ENCODE measurements around the gene MED22.

MED22 gene

GRCh38 chr9:133375724-133376654 is 28.1 kb upstream of the MED22 start, which contains the start of the genes STKLD1 and SURF4:
TSS of gene STKLD1 (plus strand) at chr9:133376366. CDS start at chr9:133376474, 108 bp downstream.
TSS of gene SURF4 (minus strand) at chr9:133376060. CDS start at chr9:133375969, 91 bp downstream.
- peak; percentile 83 to 93 (median 90) for DNase-seq

- DNase-seq: peak in 1 of 6 experiments; percentile 27
Measured at GRCh38 chr9:133375116-133375723, 27.3 kb upstream of the MED22 start.

DNA sequence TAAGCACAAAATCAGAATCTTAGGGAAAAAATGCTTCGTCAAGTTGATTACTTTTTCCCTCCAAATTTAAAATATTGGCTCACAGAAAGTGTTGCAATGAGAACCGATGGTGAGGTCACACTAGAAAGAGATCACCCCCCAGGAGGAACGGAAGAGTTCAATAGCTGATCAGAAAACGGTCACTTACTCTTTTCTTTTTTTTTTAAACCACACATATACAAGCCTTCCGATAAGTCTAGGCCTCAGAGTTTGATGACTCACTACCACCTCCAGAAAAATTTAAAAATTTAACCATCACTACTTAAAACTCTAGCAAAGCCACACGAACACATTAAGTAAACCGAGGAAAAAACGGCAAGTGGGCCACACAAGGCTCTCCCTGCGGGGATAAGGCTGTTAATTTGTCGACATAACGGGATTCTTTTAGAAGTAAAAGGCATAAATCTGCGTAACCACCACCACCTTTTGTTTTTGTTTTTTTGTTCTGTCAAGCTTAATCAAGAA is 26.7 kb upstream of the MED22 start:
- no peak for DNase-seq

DNA sequence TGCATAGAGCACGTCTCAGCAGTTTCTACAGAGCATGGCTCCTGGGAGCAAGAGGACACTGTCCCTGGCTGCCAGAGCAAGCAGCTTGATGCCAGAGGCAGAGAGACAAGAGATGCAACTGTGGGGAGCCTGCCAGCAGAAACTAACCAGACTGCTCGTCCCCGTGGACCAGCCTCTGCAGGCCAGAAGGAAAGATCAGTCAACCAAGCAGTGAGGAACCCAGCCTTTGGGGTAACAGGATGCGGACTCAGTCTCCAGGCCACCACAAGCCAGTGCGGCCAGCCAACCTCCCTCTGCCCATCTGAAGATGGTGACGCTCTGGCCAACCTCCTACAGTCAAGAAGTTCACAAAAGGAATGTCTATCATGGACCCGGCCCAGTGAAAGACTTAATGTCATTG is 24.2 kb upstream of the MED22 start:
- DNase-seq: no peak

DNA sequence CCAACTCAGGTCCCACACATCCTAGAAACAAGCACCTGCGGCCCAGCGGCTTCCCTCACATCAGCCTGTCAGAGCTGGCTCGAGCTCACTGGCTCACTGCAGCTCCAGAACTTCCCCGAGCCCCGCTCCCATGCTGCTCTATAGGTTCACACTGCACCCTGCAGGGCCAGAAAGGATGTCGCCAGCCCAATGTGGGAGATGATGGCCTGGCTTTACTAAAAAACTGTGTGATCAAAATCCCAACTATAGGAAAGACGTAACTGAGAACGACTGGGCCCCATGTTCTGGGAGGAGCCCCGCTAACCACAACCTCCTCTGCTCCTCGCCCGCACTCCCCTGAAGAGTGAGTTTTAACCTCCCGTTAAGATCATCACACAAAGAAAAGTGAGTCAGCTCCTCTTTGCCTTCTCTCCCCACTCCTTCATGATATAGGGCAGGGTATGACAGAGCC is 23.4 kb upstream of the MED22 start:
- peak; percentile 48 to 78 (median 64) for DNase-seq

GRCh38 chr9:133370685-133371084 is 22.8 kb upstream of the MED22 start:
- peak in 3 of 6 experiments; percentile 42 to 56 (median 44) for DNase-seq

DNA sequence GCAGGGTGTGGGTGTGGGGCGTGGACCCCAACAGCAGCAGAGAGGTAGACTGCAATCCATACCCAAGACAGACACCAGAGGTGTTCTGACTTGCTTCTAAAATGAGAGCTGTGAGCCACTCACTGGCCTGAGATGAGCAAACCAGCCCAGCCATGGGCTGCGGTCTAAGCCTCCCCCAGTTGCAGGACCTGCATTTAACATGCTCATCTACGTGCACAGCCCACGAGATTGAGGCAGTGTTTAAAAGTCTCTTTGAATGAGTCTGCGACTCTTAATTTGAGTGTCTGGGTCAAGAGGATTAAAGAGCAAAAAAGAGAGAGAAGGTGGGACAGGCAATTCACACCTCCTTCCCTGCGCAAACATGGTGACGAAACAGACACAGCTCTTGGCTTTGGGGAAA is 22.0 kb upstream of the MED22 start:
- no peak for DNase-seq

GRCh38 chr9:133369422-133369821 is 21.5 kb upstream of the MED22 start:
- no peak for DNase-seq

DNA sequence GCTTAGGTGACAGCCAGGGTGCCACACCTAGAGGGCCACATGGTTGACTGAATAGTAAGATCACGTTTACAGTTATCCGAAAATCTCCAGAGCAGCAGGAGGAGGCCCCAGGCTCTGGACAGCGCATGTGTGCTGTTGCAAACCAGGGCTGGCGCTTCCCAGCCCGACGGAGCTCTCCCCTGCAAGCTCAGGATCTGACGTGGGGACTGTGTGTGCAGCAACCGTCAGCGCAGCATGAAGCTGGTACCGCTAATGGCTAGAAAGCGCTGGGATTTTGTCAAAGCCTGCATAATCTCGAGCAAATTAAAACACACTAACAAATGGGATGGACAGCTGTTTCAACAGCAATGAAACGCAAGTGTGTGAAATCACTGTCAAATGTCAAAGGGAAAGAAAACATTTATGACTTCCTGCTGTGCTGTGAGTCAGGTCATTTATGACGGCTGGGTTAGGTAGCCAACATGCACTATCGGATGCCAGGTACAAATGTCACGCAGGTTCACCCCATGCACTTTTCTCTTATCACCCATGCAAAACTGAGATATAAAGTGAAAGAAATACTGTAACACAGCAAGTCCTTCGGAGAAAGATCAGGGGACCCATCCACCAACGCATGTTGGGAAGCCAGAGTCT is 20.4 kb upstream of the MED22 start:
- no peak for DNase-seq

GRCh38 chr9:133367778-133368177 is 19.8 kb upstream of the MED22 start:
- no peak for DNase-seq

DNA sequence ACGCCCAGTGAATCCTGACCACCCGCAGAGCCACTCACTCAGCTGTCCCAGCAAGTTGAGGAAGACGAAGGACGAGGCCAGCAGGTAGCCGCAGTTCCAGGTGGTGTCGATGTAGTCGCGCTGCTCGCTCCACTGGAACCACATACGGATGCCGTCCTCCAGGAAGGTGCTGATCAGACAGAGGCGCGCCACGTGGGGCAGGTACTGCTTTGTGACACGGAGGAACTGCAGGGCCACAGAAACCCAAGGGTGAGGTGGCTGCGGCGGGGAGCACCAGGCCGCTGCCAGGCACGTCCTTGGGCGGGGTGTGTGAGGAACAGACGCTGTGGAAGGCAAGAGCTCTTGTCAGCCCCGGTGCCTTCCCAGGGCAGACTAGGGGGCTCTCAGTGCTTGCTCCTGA is 19.3 kb upstream of the MED22 start:
- no peak for DNase-seq

GRCh38 chr9:133366435-133366834 is 18.5 kb upstream of the MED22 start:
- DNase-seq: no peak

DNA sequence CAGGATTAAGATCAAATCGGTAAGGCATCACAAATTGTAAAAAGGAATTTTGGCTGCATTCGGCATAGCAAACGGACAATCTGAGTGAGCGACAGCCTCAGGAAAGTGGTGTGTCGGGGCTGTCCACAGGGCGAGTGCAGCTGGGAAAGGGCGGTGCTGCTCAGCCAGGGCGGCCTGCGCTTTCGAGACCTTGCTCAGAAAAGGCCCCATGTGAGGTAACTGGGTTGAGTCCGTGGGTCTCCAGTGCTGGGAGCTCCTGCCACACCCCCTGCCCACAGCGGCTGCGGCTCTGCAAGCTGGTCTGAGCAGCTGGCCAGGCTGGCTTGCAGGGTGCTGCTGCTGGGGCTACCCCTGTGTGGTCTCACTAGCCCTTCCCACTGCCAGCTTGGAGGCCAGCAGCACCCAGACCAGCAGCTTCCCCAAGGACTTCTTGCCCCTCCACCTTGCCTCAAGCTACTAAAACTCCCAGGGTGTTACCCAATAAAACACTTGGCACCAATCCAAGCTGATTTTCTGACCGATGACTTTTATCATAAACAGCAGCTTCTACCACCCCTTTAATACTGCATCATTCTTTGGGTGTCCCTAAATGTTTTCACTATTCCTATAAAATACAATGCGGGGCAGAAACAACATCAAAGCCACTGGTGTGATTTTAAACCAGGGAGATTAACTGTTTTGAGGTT is 14.6 kb upstream of the MED22 start:
- DNase-seq: no peak

- no peak for DNase-seq
Measured at GRCh38 chr9:133361507-133362092, 13.7 kb upstream of the MED22 start.

GRCh38 chr9:133360400-133361393 is 12.8 kb upstream of the MED22 start:
- DNase-seq: no peak

DNA sequence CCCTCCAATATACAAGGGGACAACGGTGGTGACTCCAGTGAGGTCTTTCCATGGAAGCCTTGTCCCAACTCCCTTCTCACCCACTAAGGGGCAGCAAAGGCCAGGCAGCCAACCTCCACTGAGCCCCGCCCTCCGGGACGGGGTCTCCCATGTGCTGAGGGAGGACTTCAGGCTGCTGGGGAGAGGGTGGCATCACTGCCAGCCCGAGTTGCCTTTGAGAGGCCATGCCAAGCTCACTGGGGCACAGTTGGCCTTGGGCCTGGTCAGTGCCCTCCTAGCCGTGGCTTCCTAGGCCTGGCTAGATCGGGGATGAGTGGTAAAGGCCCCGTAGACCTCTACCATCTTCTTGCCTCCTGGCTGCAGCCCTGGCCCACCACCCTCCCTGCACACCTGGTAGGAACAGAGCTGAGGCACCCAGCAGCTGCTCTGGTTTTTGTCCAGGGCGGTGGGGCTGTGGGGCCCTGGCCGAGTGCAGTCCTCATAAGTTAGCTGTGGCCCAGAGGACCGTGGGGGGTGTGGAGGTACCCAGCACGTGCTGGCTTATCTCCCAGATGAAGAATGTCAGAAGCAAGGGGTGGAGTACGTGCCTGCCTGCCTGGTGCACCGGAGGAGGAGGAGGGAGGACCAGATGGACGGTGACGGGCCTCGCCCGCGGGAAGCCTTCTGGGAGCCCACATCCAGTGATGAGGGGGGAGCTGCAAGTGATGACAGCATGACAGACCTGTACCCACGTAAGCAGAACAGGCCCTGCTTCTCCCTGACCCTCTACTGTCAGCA is 11.7 kb upstream of the MED22 start:
- DNase-seq: no peak

- DNase-seq: no peak
Measured at GRCh38 chr9:133357656-133358055, 9.7 kb upstream of the MED22 start.

DNA sequence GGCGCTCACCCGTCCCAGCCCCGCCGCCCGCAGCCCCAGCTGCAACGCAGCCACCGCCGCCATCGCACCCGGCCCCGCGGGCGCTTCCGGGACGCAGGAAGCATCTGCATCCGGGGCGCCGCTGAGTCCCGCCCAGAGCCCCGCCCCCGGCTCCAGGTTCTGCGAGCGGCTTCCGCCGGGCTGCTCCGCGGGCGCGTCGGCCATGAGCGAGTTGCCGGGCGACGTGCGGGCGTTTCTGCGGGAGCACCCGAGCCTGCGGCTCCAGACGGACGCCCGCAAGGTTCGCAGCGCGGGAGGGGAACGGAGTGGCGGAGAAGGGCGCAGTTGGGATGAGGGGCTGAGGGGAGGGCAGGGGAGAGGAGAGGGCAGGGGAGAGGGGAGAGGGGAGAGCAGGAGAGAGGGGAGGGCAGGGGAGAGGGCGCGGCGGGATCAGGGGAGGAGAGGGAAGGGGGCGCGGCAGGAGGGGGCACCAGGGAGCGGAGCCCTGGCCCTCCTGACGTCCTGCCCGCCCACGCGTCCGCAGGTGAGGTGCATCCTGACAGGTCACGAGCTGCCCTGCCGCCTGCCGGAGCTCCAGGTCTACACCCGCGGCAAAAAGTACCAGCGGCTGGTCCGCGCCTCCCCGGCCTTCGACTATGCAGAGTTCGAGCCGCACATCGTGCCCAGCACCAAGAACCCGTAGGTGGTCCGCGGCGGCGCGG is 8.6 kb upstream of the MED22 start, which contains the start of the genes SURF1 and SURF2:
Gene SURF1, minus strand, starts transcription at position 97 of the 701 bp plus-strand sequence. Its CDS starts 34 bp downstream, at position 63.
Gene SURF2, plus strand, starts transcription at position 160 of the 701 bp plus-strand sequence. Its CDS starts 43 bp downstream, at position 203.
- DNase-seq: peak; percentile 72 to 86 (median 83)

GRCh38 chr9:133355881-133356357 is 8.0 kb upstream of the MED22 start:
- peak in 1 of 6 experiments; percentile 58 for DNase-seq

Measured in stimulated activated naive CD4-positive, alpha-beta T cell (primary cell).